ENCODE results near the gene ISCA2.

- no peak for TF ChIP-seq CTCF (IDR thresholded peaks at IDR 0.05; ENCODE audit: insufficient read depth, low read length)
- no peak for TF ChIP-seq REST (IDR thresholded peaks at IDR 0.05; ENCODE audit: insufficient replicate concordance, low read depth)
- no peak for TF ChIP-seq GABPA (IDR thresholded peaks at IDR 0.05; ENCODE audit: low read depth)
- TF ChIP-seq POLR2AphosphoS5 (IDR thresholded peaks at IDR 0.05; ENCODE audit: low read depth): no peak
- TF ChIP-seq SPI1 (IDR thresholded peaks at IDR 0.05; ENCODE audit: borderline replicate concordance, low read depth): no peak
Observed at GRCh38 chr14:74474376-74474775, 19.2 kb upstream of the ISCA2 start.

Measured in HL-60 (cell line).